K562 (cell line): ENCODE results near the gene ISG20. TPM values are rescaled to one million over a fixed set of nuclear protein-coding genes. Genes with fewer than 3 reads are reported as not detected.

ENCODE experiments used
- ATAC-seq: fragments of 200-7000 bp; cut with Tn5 transposase; 3 replicates; pipeline ENCODE4 v1.9.1; 2020; ENCODE audit warnings: moderate library complexity
- BruUV-seq: library from RNA; stranded (reverse); fragments of 400-500 nt; replicated peaks from 2 replicates; lab custom pipeline; 2021; lab: Mats Ljungman, UMichigan
- CTCF ChIA-PET: fragments of 300-600 bp; formaldehyde crosslinking; extraction: SDS; loops from one replicate; lab custom pipeline; 2021; ENCODE audit warnings: low intra/inter-chr PET ratio; lab: Yijun Ruan, JAX
- POLR2A ChIA-PET: fragments of 300-600, 350-650 bp; sonication (Branson Sonifier 250); formaldehyde crosslinking; extraction: SDS; loops from one replicate; lab custom pipeline; 2021; ENCODE audit warnings: antibody characterized with exemption, inconsistent platforms; lab: Yijun Ruan, JAX
- DNase-seq, 4 experiments: peaks; one replicate each; pipeline versions ENCODE4 v3.0.0 to v3.0.0-alpha.2; 2011 to 2018; ENCODE audit warnings: low spot score in 3 of 4, mixed read lengths in 3 of 4; ENCODE audit errors: extremely low read depth in 1 of 4
- FAIRE-seq: peaks from 2 replicates; lab custom pipeline; 2011; peaks lifted over from hg19 to GRCh38; lab: Jason Lieb, UNC
- H2AFZ ChIP-seq: 2 replicates; pipeline ENCODE4 v1.6.0; 2011; ENCODE audit warnings: low read depth, low read length, control low read depth, inconsistent platforms
- H3K27ac ChIP-seq: fragments of 200-600 bp; 3 replicates; pipeline ENCODE4 v1.8.0; 2011; ENCODE audit warnings: low read depth, mild to moderate bottlenecking, control low read depth, inconsistent platforms, low read length, moderate library complexity, mixed read lengths; ENCODE audit errors: extremely low read depth
- H3K27me3 ChIP-seq, 2 experiments: fragments of 300-600 bp in 1 of 2; 2 replicates in 1 of 2; 3 replicates in 1 of 2; pipeline versions ENCODE4 v1.6.0 to v1.8.0; 2011; ENCODE audit warnings: inconsistent platforms in 2 of 2, low read length in 2 of 2, mild to moderate bottlenecking in 1 of 2, mixed read lengths in 1 of 2, moderate library complexity in 1 of 2; ENCODE audit not compliant: control insufficient read depth in 2 of 2, insufficient read depth in 2 of 2
- H3K36me3 ChIP-seq: fragments of 300-600 bp; 3 replicates; pipeline ENCODE4 v1.8.0; 2011; ENCODE audit warnings: mild to moderate bottlenecking, low read length, inconsistent platforms; ENCODE audit not compliant: control insufficient read depth, insufficient read depth
- H3K4me1 ChIP-seq, 2 experiments: fragments of 200-600 bp in 1 of 2; replicated peaks in 1 of 2; 2 replicates in 1 of 2; 3 replicates in 1 of 2; pipeline versions ENCODE4 v1.5.1 to v1.8.0; 2011; ENCODE audit warnings: inconsistent platforms in 2 of 2, low read length in 2 of 2, mild to moderate bottlenecking in 1 of 2, mixed read lengths in 1 of 2, moderate library complexity in 1 of 2; ENCODE audit not compliant: control insufficient read depth in 2 of 2, insufficient read depth in 2 of 2
- H3K4me2 ChIP-seq: 2 replicates; pipeline ENCODE4 v1.6.1; 2011; ENCODE audit warnings: low read length, control low read depth, inconsistent platforms, mixed read lengths; ENCODE audit not compliant: insufficient read depth
- H3K4me3 ChIP-seq: fragments of 200-600 bp; sonication (generic), shearing (Covaris generic); 2 replicates; pipeline ENCODE4 v1.5.1; 2016; ENCODE audit warnings: control low read depth, inconsistent platforms
- H3K79me2 ChIP-seq: fragments of 200-600 bp; 3 replicates; pipeline ENCODE4 v1.8.0; 2011; ENCODE audit warnings: low read length, inconsistent platforms; ENCODE audit not compliant: control insufficient read depth, insufficient read depth
- H3K9ac ChIP-seq, 2 experiments: 2 replicates each; pipeline versions ENCODE4 v1.6.0 to v1.6.1; 2011; ENCODE audit warnings: low read depth in 2 of 2, low read length in 2 of 2, control low read depth in 1 of 2, inconsistent platforms in 1 of 2, mild to moderate bottlenecking in 1 of 2, mixed read lengths in 1 of 2; ENCODE audit not compliant: insufficient read depth in 1 of 2
- H3K9me1 ChIP-seq: one replicate; pipeline ENCODE4 v1.6.0; 2011; ENCODE audit warnings: inconsistent platforms, mild to moderate bottlenecking, low read length, moderate library complexity; ENCODE audit not compliant: control insufficient read depth, insufficient read depth
- H3K9me3 ChIP-seq: replicated peaks from 2 replicates; pipeline ENCODE4 v1.5.1; 2011; ENCODE audit warnings: low read depth, low read length, inconsistent platforms; ENCODE audit not compliant: control insufficient read depth, insufficient read depth
- H4K20me1 ChIP-seq: replicated peaks from 2 replicates; pipeline ENCODE4 v1.6.1; 2011; ENCODE audit warnings: low read length, inconsistent platforms, mixed read lengths; ENCODE audit not compliant: control insufficient read depth, insufficient read depth
- CREB1 ChIP-seq, 2 experiments: sonication (generic) in 1 of 2; formaldehyde crosslinking in 1 of 2; IDR thresholded peaks; 2 replicates each; pipeline versions ENCODE4 v1.6.1 to v1.8.0; 2012 to 2022; ENCODE audit warnings: inconsistent platforms in 1 of 2, mild to moderate bottlenecking in 1 of 2, missing genetic modification reagents in 1 of 2, moderate library complexity in 1 of 2
- CREBBP ChIP-seq: IDR thresholded peaks from one replicate; pipeline ENCODE4 v1.6.1; 2012; ENCODE audit warnings: low read depth, mild to moderate bottlenecking, control low read depth, inconsistent platforms, low read length
- CTBP1 ChIP-seq: fragments of 450-650 bp; IDR thresholded peaks from 2 replicates; pipeline ENCODE4 v1.6.1; 2016; ENCODE audit warnings: borderline replicate concordance
- ETV5 ChIP-seq: sonication (generic); formaldehyde crosslinking; IDR thresholded peaks from 2 replicates; pipeline ENCODE4 v1.4.0; 2020; ENCODE audit warnings: low read depth, mild to moderate bottlenecking, missing genetic modification reagents
- HDAC2 ChIP-seq: fragments of 450-650 bp; IDR thresholded peaks from 2 replicates; pipeline ENCODE4 v1.6.1; 2016; ENCODE audit warnings: mild to moderate bottlenecking
- HNRNPL ChIP-seq: fragments of 200-400 bp; formaldehyde crosslinking; IDR thresholded peaks from 2 replicates; pipeline ENCODE4 v1.6.1; 2017; ENCODE audit warnings: low read depth, mild to moderate bottlenecking, low read length
- HOXB6 ChIP-seq: fragments of 250-450 bp; sonication (Bioruptor Pico); IDR thresholded peaks from 2 replicates; pipeline ENCODE4 v1.5.1; 2022; ENCODE audit warnings: mild to moderate bottlenecking, borderline replicate concordance
- MIER1 ChIP-seq: fragments of 450-650 bp; IDR thresholded peaks from 2 replicates; pipeline ENCODE4 v1.6.1; 2016; ENCODE audit warnings: antibody characterized with exemption, mild to moderate bottlenecking, low read depth
- MTA1 ChIP-seq: fragments of 450-650 bp; IDR thresholded peaks from 2 replicates; pipeline ENCODE4 v1.6.1; 2017; ENCODE audit warnings: borderline replicate concordance
- NR0B1 ChIP-seq: fragments of 450-650 bp; IDR thresholded peaks from one replicate; pipeline ENCODE4 v1.6.1; 2018; ENCODE audit warnings: mild to moderate bottlenecking, moderate library complexity; ENCODE audit not compliant: partially characterized antibody
- NR3C1 ChIP-seq: sonication (generic); formaldehyde crosslinking; IDR thresholded peaks from 2 replicates; pipeline ENCODE4 v1.8.1; 2022; ENCODE audit warnings: missing genetic modification reagents
- RCOR1 ChIP-seq, 2 experiments: IDR thresholded peaks; 2 replicates each; pipeline ENCODE4 v1.6.1; 2012; ENCODE audit warnings: low read depth in 2 of 2, low read length in 2 of 2, borderline replicate concordance in 1 of 2, improper control_type of control experiment in 1 of 2
- SMAD3 ChIP-seq: fragments of 450-650 bp; formaldehyde crosslinking; conservative IDR thresholded peaks from 2 replicates; pipeline ENCODE4 v1.4.0; 2020; ENCODE audit warnings: mild to moderate bottlenecking
- STAT5B ChIP-seq: fragments of 250-450 bp; sonication (Bioruptor Pico); IDR thresholded peaks from 2 replicates; pipeline ENCODE4 v1.8.0; 2021; ENCODE audit warnings: mild to moderate bottlenecking, inconsistent platforms
- TRIM24 ChIP-seq, 2 experiments: fragments of 450-650 bp; IDR thresholded peaks; 2 replicates each; pipeline ENCODE4 v1.6.1; 2016
- ZC3H8 ChIP-seq: fragments of 450-650 bp; IDR thresholded peaks from 2 replicates; pipeline ENCODE4 v1.6.1; 2017
- ZNF347 ChIP-seq: fragments of 450-650 bp; formaldehyde crosslinking; IDR thresholded peaks from 2 replicates; pipeline ENCODE4 v1.4.0; 2020; ENCODE audit warnings: low read depth, mild to moderate bottlenecking, moderate library complexity
- ZNF551 ChIP-seq: fragments of 250-450 bp; sonication (Bioruptor Pico); IDR thresholded peaks from 2 replicates; pipeline ENCODE4 v1.5.0; 2021; ENCODE audit warnings: mild to moderate bottlenecking, moderate library complexity
- ZNF717 ChIP-seq: fragments of 250-450 bp; sonication (Bioruptor Pico); IDR thresholded peaks from 2 replicates; pipeline ENCODE4 v1.5.0; 2021
- WGBS: fragments of 100-300 bp; shearing (Covaris generic); methylation state at CpG from one replicate; pipeline ENCODE4 v1.1.6; 2016; ENCODE audit warnings: low coverage, mixed read lengths; ENCODE audit not compliant: insufficient coverage; ENCODE audit errors: missing lambda C conversion rate; 5-methylcytosine and 5-hydroxymethylcytosine counted together
- in situ Hi-C: fragments of 300-500 bp; cut with MboI; formaldehyde crosslinking; loops from 4 replicates; pipeline ENCODE4 v1.15.0; 2018; ENCODE audit warnings: inconsistent platforms, mixed read lengths
- intact Hi-C: fragments of 100-400 bp; cut with micrococcal nuclease; formaldehyde crosslinking; loops from 2 replicates; pipeline ENCODE4 v1.14.2; 2022
- polyA plus RNA-seq, 8 experiments: library from polyadenylated mRNA; depleted of rRNA in 4 of 8; stranded (reverse) in 5 of 8; unstranded in 3 of 8; fragments of >200 nt; fragmentation: Nextera tagmentation in 2 of 8; fragmentation: Illumina TruSeq in 1 of 8; extraction: Ambion mirVana in 2 of 8; extraction: Trizol in 1 of 8; gene quantifications; 2 replicates each; pipeline versions ENCODE4 v1.2.1 to v1.2.3, GENCODE V29; 2011 to 2014; ENCODE audit warnings: inconsistent platforms in 1 of 8, missing spikeins in 1 of 8
- total RNA-seq, 7 experiments: library from RNA; depleted of rRNA in 6 of 7; stranded (reverse); fragments of >200 nt in 6 of 7; fragmentation: Illumina TruSeq in 2 of 7; extraction: Trizol in 2 of 7; gene quantifications; 2 replicates each; pipeline versions ENCODE4 v1.2.1 to v1.2.3, GENCODE V29; 2011 to 2021; ENCODE audit warnings: low replicate concordance in 1 of 7
- TF ChIP-seq, protein P1 (sequence below): fragments of 250-450 bp; sonication (Bioruptor Pico); IDR thresholded peaks from 2 replicates; pipeline ENCODE4 v1.5.0; 2020; ENCODE audit warnings: mild to moderate bottlenecking, borderline replicate concordance
- TF ChIP-seq, protein P2 (sequence below), 2 experiments: fragments of 450-650 bp in 1 of 2; sonication (generic) in 1 of 2; formaldehyde crosslinking in 1 of 2; IDR thresholded peaks in 1 of 2; conservative IDR thresholded peaks in 1 of 2; 2 replicates each; pipeline versions ENCODE4 v1.6.1 to v1.8.1; 2016 to 2023; ENCODE audit warnings: mild to moderate bottlenecking in 2 of 2, moderate library complexity in 2 of 2, inconsistent platforms in 1 of 2, missing genetic modification reagents in 1 of 2

ISG20 gene
- total and polyA plus RNA-seq, 9 of the 15 experiments (the other 6 are each of a cell fraction or from before 2014, with no cell fraction given): 0.06 to 2.1 (median 1.00) TPM

GRCh38 chr15:88623061-88623460 is 15.8 kb upstream of the ISG20 start:
- ChIA-PET CTCF (no interaction called here), POLR2A (interaction anchor here (0.7 kb wide), 1 partner anchor 80 kb away, joined by 3 read pairs; no protein-coding TSS in a partner anchor)
- H3K4me1 ChIP-seq: peaks cover 14 to 24% of the 10 kb centered on the region in 2 experiments; a peak in 4 of 5 replicates
- FAIRE-seq (no peak), ATAC-seq (no peak), DNase-seq (peak in 1 of 4 experiments; percentile 34)
- in situ Hi-C loops (no loop called here), intact Hi-C loops (no loop called here)
- H3K4me2 ChIP-seq: peak overlapping the region; percentile 91; the same call in 1 of the 2 replicates
- no peaks in the 10 kb centered on the region for H3K27me3 ChIP-seq
- H3K9ac ChIP-seq: peak overlapping the region; percentile 47 to 87; a peak in 3 of 4 replicates
- H3K27ac ChIP-seq: peak overlapping the region; percentile 91; the same call in 1 of the 3 replicates
- WGBS: 21% methylated on average over 2 of the region's 2 CpGs
- no peaks in the 10 kb centered on the region for H3K9me3 ChIP-seq
- peak overlapping the region; percentile 68; the same call in 1 of the 2 replicates for H3K4me3 ChIP-seq
- H3K36me3 ChIP-seq: peaks cover 52% of the 10 kb centered on the region
- H3K79me2 ChIP-seq: peaks cover 74% of the 10 kb centered on the region
- no peak overlapping the region for H2AFZ ChIP-seq
- peaks cover 39% of the 10 kb centered on the region for H4K20me1 ChIP-seq
- no TSS peak for BruUV-seq
- H3K9me1 ChIP-seq: no peaks in the 10 kb centered on the region
- TF ChIP-seq CREB1 (IDR thresholded peaks at IDR 0.05): no peak
- no peak for TF ChIP-seq CREB1 (CRISPR knock-in tag; IDR thresholded peaks at IDR 0.05)
- peak; percentile 64 for TF ChIP-seq CTBP1
- no peak for TF ChIP-seq MTA1
- no peak for TF ChIP-seq HDAC2
- TF ChIP-seq HNRNPL: no peak
- no peak for TF ChIP-seq ETV5 (CRISPR knock-in tag)
- no peak for TF ChIP-seq STAT5B (CRISPR knock-in tag)
- TF ChIP-seq ZC3H8: no peak
- TF ChIP-seq HOXB6: no peak
- TF ChIP-seq ZNF717 (CRISPR knock-in tag): no peak
- TF ChIP-seq NR0B1: no peak
- no peak for TF ChIP-seq ZNF347 (CRISPR knock-in tag)
- TF ChIP-seq CREBBP: no peak
- no peak for TF ChIP-seq SMAD3 (CRISPR knock-in tag)
- no peak for TF ChIP-seq NR3C1
- TF ChIP-seq ZNF551 (CRISPR knock-in tag): no peak
- TF ChIP-seq MIER1: no peak
- TF ChIP-seq, protein P1, sequence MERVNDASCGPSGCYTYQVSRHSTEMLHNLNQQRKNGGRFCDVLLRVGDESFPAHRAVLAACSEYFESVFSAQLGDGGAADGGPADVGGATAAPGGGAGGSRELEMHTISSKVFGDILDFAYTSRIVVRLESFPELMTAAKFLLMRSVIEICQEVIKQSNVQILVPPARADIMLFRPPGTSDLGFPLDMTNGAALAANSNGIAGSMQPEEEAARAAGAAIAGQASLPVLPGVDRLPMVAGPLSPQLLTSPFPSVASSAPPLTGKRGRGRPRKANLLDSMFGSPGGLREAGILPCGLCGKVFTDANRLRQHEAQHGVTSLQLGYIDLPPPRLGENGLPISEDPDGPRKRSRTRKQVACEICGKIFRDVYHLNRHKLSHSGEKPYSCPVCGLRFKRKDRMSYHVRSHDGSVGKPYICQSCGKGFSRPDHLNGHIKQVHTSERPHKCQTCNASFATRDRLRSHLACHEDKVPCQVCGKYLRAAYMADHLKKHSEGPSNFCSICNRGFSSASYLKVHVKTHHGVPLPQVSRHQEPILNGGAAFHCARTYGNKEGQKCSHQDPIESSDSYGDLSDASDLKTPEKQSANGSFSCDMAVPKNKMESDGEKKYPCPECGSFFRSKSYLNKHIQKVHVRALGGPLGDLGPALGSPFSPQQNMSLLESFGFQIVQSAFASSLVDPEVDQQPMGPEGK (CRISPR knock-in tag): no peak
- TF ChIP-seq RCOR1 (IDR thresholded peaks at IDR 0.05; ENCODE audit: borderline replicate concordance in 1 of 2, low read depth in 2 of 2, low read length in 2 of 2): no peak
- TF ChIP-seq, protein P2, sequence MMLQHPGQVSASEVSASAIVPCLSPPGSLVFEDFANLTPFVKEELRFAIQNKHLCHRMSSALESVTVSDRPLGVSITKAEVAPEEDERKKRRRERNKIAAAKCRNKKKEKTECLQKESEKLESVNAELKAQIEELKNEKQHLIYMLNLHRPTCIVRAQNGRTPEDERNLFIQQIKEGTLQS (IDR thresholded peaks at IDR 0.05): peak; percentile 85
- TF ChIP-seq, protein P2 (CRISPR knock-in tag; conservative IDR thresholded peaks at IDR 0.05): no peak
- no peak for TF ChIP-seq TRIM24 (IDR thresholded peaks at IDR 0.05)
